NCI-H2029 treated with DMSO at 0.1 percent for 48 hours (cell line): Measurements from ENCODE around the gene AKAIN1.

Experiments used
- DNase-seq: peaks from one replicate; lab custom pipeline; 2025; lab: John Stamatoyannopoulos, UW

Gene AKAIN1

DNA sequence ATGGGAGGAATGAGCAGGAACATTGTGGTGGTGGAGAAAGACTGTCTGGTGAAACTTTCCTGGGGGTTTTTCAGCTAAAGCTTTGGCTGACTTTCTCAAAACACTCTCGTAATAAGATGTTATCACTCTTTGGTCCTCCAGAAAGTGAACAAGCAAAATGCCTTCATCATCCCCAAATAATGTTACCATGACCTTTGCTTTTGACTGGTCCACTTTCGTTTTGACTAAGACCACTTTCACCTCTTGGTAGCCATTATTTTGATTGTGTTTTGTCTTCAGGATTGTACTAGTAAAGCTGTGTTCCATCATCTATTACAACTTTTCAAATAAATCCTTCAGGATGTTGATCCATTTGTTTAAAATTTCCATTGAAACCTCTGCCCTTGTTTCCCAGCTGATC, 103.2 kb downstream of the AKAIN1 start:
- DNase-seq = no peak
